Cardiac muscle cell (in vitro differentiated cells and primary cell): ENCODE data around the gene RAET1E. TPM values are rescaled to one million over a fixed set of nuclear protein-coding genes. Genes with fewer than 3 reads are reported as not detected.
"Not testable (repeated sequence)": the region's sequence is repeated elsewhere in the genome, so short reads cannot be mapped to it uniquely, and the experiment has no call there.

Source experiments
- DNase-seq, 2 donors: peaks; one replicate each; pipeline versions ENCODE4 v3.0.0 to v3.0.0-alpha.2; 2010 to 2017; ENCODE audit warnings: low read depth in 1 of 2, low spot score in 1 of 2
- H3K27ac ChIP-seq: fragments of 200-600 bp; sonication (generic); 2 replicates; pipeline ENCODE4 v1.5.1; 2016
- H3K27me3 ChIP-seq: fragments of 200-600 bp; sonication (generic); 2 replicates; pipeline ENCODE4 v1.6.0; 2016; ENCODE audit warnings: control low read depth
- H3K36me3 ChIP-seq: fragments of 200-600 bp; sonication (generic); 2 replicates; pipeline ENCODE4 v1.5.1; 2016; ENCODE audit warnings: control low read depth
- H3K4me1 ChIP-seq: fragments of 200-600 bp; sonication (generic); 2 replicates; pipeline ENCODE4 v1.8.1; 2017; ENCODE audit warnings: low read depth, mild to moderate bottlenecking, mixed run types
- H3K4me3 ChIP-seq: fragments of 200-600 bp; sonication (generic); 2 replicates; pipeline ENCODE4 v1.5.1; 2016; ENCODE audit warnings: mild to moderate bottlenecking
- H3K9me3 ChIP-seq: fragments of 200-600 bp; sonication (generic); 2 replicates; pipeline ENCODE4 v1.5.1; 2017; ENCODE audit warnings: low read depth, mild to moderate bottlenecking, control low read depth
- polyA plus RNA-seq: library from polyadenylated mRNA; unstranded; fragments of >200 nt; fragmentation: Nextera tagmentation; extraction: Ambion mirVana; gene quantifications from 2 replicates; pipeline ENCODE4 v1.2.1, GENCODE V29; 2016
- total RNA-seq: library from RNA; depleted of rRNA; stranded (reverse); fragments of >200 nt; gene quantifications from 2 replicates; pipeline ENCODE4 v1.2.3, GENCODE V29; 2016
- TF ChIP-seq, protein P1 (sequence below): IDR thresholded peaks from 2 replicates; pipeline ENCODE4 v1.5.1; 2012; ENCODE audit warnings: low read depth, mild to moderate bottlenecking, low read length

Gene RAET1E
- total and polyA plus RNA-seq, 2 experiments from 2014 or later, result not detected

DNA sequence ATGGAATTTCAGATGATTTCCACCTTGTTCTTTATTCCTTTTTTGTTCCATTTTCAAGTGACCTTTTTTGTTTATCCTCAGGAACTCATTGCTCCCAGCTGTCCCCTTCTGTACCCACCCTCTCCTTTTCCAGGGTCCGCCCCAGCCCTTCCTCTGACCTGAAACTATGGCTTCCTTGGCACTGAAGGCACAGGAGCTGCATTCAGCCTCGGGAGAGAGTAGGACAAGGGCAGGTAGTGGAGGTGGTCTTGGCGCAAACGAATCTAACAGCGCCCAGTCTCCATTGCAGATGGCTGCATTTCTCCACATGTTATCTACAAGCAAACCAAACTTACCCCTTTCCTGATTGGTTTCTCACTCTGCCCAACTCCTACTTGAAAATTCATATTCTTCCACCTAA is 35.1 kb upstream of the RAET1E start:
- peaks cover 97% of the 10 kb centered on the region for H3K27me3 ChIP-seq
- H3K9me3 ChIP-seq, result no peaks in the 10 kb centered on the region
- TF ChIP-seq, protein P1, sequence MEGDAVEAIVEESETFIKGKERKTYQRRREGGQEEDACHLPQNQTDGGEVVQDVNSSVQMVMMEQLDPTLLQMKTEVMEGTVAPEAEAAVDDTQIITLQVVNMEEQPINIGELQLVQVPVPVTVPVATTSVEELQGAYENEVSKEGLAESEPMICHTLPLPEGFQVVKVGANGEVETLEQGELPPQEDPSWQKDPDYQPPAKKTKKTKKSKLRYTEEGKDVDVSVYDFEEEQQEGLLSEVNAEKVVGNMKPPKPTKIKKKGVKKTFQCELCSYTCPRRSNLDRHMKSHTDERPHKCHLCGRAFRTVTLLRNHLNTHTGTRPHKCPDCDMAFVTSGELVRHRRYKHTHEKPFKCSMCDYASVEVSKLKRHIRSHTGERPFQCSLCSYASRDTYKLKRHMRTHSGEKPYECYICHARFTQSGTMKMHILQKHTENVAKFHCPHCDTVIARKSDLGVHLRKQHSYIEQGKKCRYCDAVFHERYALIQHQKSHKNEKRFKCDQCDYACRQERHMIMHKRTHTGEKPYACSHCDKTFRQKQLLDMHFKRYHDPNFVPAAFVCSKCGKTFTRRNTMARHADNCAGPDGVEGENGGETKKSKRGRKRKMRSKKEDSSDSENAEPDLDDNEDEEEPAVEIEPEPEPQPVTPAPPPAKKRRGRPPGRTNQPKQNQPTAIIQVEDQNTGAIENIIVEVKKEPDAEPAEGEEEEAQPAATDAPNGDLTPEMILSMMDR, result no peak
- no peak for DNase-seq
- H3K36me3 ChIP-seq, result no peaks in the 10 kb centered on the region
- no peak overlapping the region for H3K27ac ChIP-seq
- H3K4me3 ChIP-seq, result no peak overlapping the region
- H3K4me1 ChIP-seq, result no peaks in the 10 kb centered on the region

DNA sequence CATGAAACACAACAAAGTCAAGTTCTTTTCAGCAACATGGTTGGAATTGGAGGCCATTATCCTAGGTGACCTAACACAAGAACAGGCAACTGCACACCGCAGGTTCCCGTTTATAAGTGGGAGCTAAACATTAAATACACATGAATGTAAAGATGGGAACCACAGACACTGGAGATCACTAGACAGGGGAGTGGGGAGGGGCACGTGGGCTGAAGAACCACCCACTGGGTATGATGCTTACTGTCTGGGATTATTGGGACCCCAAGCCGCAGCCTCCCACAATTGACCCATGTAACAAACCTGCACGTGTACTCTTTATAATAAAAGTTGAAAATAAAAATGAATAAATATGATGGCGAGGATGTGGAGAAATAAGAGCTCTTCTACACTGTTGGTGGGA is 33.6 kb upstream of the RAET1E start:
- H3K27ac ChIP-seq, result no peak overlapping the region
- H3K27me3 ChIP-seq, result peaks cover 93% of the 10 kb centered on the region
- no peaks in the 10 kb centered on the region for H3K4me1 ChIP-seq
- no peaks in the 10 kb centered on the region for H3K9me3 ChIP-seq
- DNase-seq, result no peak
- H3K4me3 ChIP-seq, result no peak overlapping the region
- no peaks in the 10 kb centered on the region for H3K36me3 ChIP-seq
- TF ChIP-seq, protein P1, result no peak

DNA sequence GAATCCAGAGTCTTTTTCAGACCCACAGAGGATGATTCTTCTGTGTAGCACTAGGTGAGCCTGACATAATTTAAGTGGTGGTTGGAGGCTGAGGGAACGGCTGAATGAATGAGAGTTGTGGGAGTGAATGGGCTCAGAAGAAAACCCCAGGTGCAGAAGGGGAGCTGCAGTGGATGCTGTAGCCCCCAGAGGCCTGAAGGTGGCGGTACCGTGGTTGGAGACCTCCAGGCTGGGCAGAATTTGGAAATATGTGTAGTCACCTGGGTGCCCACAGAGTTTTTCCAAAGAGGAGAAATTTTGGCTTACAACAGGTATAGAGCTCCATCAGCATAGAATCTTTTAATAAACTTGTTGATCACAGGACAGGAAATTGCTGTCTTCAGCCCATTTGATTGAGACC is 31.5 kb upstream of the RAET1E start:
- peak in 1 of 2 donors; percentile 34 for DNase-seq
- H3K27ac ChIP-seq, result no peak overlapping the region
- H3K27me3 ChIP-seq, result peaks cover 89% of the 10 kb centered on the region
- no peaks in the 10 kb centered on the region for H3K9me3 ChIP-seq
- no peak overlapping the region for H3K4me3 ChIP-seq
- TF ChIP-seq, protein P1, result peak; percentile 58
- H3K36me3 ChIP-seq, result no peaks in the 10 kb centered on the region
- no peaks in the 10 kb centered on the region for H3K4me1 ChIP-seq

- not testable (repeated sequence) for DNase-seq, H3K4me3 ChIP-seq, H3K9me3 ChIP-seq, H3K4me1 ChIP-seq, H3K36me3 ChIP-seq, H3K27ac ChIP-seq
- peaks cover 90% of the 10 kb centered on the region for H3K27me3 ChIP-seq
Observed at GRCh38 chr6:149927025-149927424, 29.1 kb upstream of the RAET1E start.

- DNase-seq, result peak; percentile 79 to 86
- peak overlapping the region; percentile 23 for H3K4me3 ChIP-seq
- TF ChIP-seq, protein P1, result peak; percentile 89
- no peaks in the 10 kb centered on the region for H3K9me3 ChIP-seq
- H3K36me3 ChIP-seq, result no peaks in the 10 kb centered on the region
- H3K4me1 ChIP-seq, result no peaks in the 10 kb centered on the region
- H3K27ac ChIP-seq, result no peak overlapping the region
- peaks cover 90% of the 10 kb centered on the region for H3K27me3 ChIP-seq
Observed at GRCh38 chr6:149925974-149926777, 28.3 kb upstream of the RAET1E start.

DNA sequence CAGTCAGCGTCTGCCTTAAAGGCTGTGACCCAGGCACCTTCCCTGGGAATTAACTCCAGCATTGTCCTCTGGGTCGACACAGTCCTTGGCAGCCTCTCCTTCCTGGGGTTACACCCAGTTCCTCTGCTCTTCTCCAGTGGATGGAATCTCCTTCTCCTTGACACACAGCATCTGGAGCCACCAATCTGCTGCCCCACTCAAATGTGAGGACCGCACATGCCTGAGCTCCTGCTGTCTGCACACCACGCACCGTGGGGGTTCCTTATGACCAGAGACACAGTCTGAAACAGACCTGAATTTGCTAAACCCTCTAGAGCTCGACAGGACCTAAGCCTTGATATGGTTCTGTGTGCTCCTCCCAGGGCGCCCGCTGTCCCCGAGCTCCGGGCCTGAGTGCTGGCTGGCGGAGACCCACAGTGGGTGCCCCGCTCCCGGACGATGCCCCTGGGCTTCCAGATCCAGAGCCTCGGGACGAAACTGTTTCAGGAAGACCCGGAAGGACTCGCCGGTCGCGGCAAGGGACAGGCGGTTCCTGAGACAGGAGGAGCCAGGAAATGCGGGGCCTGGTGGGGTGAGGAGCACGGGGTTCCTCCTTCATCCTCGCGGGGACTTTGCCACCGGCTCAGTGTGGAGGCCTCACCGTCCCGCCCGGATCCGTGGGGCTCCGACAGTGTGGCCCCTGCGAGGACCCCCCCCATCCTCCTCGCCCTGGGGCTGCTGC is 27.5 kb upstream of the RAET1E start:
- Histone ChIP-seq H3K9me3 (no peaks in the 10 kb centered on the region), H3K27me3 (peaks cover 90% of the 10 kb centered on the region), H3K4me3 (peak overlapping the region; percentile 23), H3K36me3 (no peaks in the 10 kb centered on the region), H3K4me1 (no peaks in the 10 kb centered on the region), H3K27ac (no peak overlapping the region)
- TF ChIP-seq, protein P1, result no peak
- peak in 1 of 2 donors; percentile 38 for DNase-seq
